Neutrophil (primary cell): ENCODE measurements around the gene DOCK3.
"Not testable (repeated sequence)": the region's sequence is repeated elsewhere in the genome, so short reads cannot be mapped to it uniquely, and the experiment has no call there.

ENCODE experiments used
- H3K27ac ChIP-seq: fragments of 200-600 bp; sonication (generic); 2 replicates; pipeline ENCODE4 v1.5.1; 2016; ENCODE audit warnings: mild to moderate bottlenecking, moderate library complexity
- H3K27me3 ChIP-seq: fragments of 200-600 bp; sonication (generic); 2 replicates; pipeline ENCODE4 v1.6.0; 2016; ENCODE audit warnings: mild to moderate bottlenecking
- H3K36me3 ChIP-seq: fragments of 200-600 bp; sonication (generic); 2 replicates; pipeline ENCODE4 v1.5.1; 2017
- H3K4me1 ChIP-seq, 2 experiments: fragments of 200-600 bp in 1 of 2; sonication (generic) in 1 of 2; 1 replicate in 1 of 2; 2 replicates in 1 of 2; pipeline versions ENCODE4 v1.5.1 to v1.6.1; 2013 to 2016; ENCODE audit warnings: low read depth in 1 of 2, low read length in 1 of 2, mild to moderate bottlenecking in 1 of 2, moderate library complexity in 1 of 2; ENCODE audit not compliant: control insufficient read depth in 1 of 2, insufficient read depth in 1 of 2
- H3K4me3 ChIP-seq, 2 experiments: fragments of 200-600 bp in 1 of 2; sonication (generic) in 1 of 2; 1 replicate in 1 of 2; 2 replicates in 1 of 2; pipeline ENCODE4 v1.5.1; 2013 to 2016; ENCODE audit warnings: low read depth in 1 of 2, low read length in 1 of 2, mild to moderate bottlenecking in 1 of 2, moderate library complexity in 1 of 2
- H3K9me3 ChIP-seq: fragments of 200-600 bp; sonication (generic); 2 replicates; pipeline ENCODE4 v1.5.1; 2016
- CTCF ChIP-seq: fragments of 200-600 bp; sonication (generic); IDR thresholded peaks from 2 replicates; pipeline ENCODE4 v1.5.1; 2016; ENCODE audit warnings: antibody characterized with exemption

The DOCK3 gene

GRCh38 chr3:51243924-51244323 is 569.2 kb downstream of the DOCK3 start:
- H3K27me3 ChIP-seq: no peaks in the 10 kb centered on the region
- no peaks in the 10 kb centered on the region for H3K36me3 ChIP-seq
- H3K4me1 ChIP-seq: peaks cover 14 to 31% of the 10 kb centered on the region in 2 experiments
- TF ChIP-seq CTCF: no peak
- H3K4me3 ChIP-seq: peak overlapping the region in 1 of 2 experiments; percentile 42
- H3K9me3 ChIP-seq: no peaks in the 10 kb centered on the region
- peak overlapping the region; percentile 80 for H3K27ac ChIP-seq

DNA sequence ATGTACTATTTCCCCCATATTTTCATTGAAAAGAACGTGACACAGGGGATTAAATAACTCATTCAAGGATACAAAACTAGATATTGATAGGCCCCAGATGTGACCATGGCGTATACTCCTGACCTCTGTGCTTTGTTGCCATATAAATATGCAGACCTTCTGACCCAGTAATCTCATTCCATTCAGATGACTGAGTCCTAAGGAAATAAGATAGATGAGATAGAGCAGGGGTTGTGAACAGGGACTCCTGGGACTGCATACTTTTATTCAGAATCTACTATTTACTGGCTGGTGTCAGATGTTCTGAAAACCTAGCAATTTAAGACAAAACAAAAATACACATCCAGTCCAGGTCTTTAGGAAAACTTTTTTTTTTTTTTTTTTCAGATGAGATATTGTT is 571.1 kb downstream of the DOCK3 start:
- Histone ChIP-seq H3K4me1 (peaks cover 14 to 31% of the 10 kb centered on the region in 2 experiments), H3K9me3 (no peaks in the 10 kb centered on the region), H3K27ac (no peak overlapping the region), H3K4me3 (no peak overlapping the region), H3K36me3 (no peaks in the 10 kb centered on the region), H3K27me3 (no peaks in the 10 kb centered on the region)
- no peak for TF ChIP-seq CTCF

- H3K36me3 ChIP-seq: no peaks in the 10 kb centered on the region
- no peaks in the 10 kb centered on the region for H3K27me3 ChIP-seq
- no peaks in the 10 kb centered on the region for H3K9me3 ChIP-seq
- peak overlapping the region; percentile 90 for H3K27ac ChIP-seq
- H3K4me1 ChIP-seq: peaks cover 9 to 31% of the 10 kb centered on the region in 2 experiments
- H3K4me3 ChIP-seq: peak overlapping the region in 1 of 2 experiments; percentile 28
- no peak for TF ChIP-seq CTCF
Observed at GRCh38 chr3:51257870-51258269, 583.1 kb downstream of the DOCK3 start.

DNA sequence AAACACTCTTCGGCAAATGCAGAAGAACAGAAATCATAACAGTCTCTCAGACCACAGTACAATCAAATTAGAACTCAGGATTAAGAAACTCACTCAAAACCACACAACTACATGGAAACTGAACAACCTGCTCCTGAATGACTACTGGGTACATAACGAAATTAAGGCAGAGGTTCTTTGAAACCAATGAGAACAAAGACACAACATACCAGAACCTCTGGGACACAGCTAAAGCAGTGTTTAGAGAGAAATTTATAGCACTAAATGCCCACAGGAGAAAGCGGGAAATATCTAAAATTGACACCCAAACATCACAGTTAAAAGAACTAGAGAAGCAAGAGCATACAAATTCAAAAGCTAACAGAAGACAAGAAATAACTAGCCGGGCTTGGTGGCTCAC is 589.4 kb downstream of the DOCK3 start:
- H3K4me3 ChIP-seq, H3K27me3 ChIP-seq, H3K9me3 ChIP-seq, H3K27ac ChIP-seq, H3K36me3 ChIP-seq, H3K4me1 ChIP-seq: not testable (repeated sequence)

DNA sequence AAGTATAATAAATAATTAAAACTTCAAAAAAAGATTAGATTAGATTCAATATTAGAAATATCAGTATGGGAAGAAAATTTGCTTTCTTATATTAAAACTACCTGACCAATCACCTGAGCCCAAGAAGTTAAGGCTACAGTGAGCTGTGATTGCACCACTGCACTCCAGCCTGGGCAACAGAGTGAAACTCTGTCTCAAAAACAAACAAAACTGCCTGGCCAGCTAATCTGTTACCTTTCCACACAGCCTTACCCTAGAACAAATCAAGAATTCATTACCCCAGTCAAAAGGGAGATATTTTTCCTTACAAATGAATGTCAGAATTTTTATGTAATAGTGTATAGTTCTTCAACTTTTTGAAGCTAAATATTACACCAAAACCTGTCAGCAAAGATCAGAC is 593.4 kb downstream of the DOCK3 start:
- TF ChIP-seq CTCF: no peak
- Histone ChIP-seq H3K27ac (no peak overlapping the region), H3K4me3 (no peak overlapping the region), H3K9me3 (no peaks in the 10 kb centered on the region), H3K36me3 (no peaks in the 10 kb centered on the region), H3K27me3 (no peaks in the 10 kb centered on the region), H3K4me1 (no peaks in the 10 kb centered on the region)

GRCh38 chr3:51269466-51269865 is 594.7 kb downstream of the DOCK3 start:
- H3K27me3 ChIP-seq: no peaks in the 10 kb centered on the region
- H3K4me1 ChIP-seq: no peaks in the 10 kb centered on the region
- H3K4me3 ChIP-seq: no peak overlapping the region
- no peaks in the 10 kb centered on the region for H3K36me3 ChIP-seq
- H3K9me3 ChIP-seq: no peaks in the 10 kb centered on the region
- no peak for TF ChIP-seq CTCF
- H3K27ac ChIP-seq: no peak overlapping the region
